GM18517 (cell line): Measurements from ENCODE around the gene RPS26.
"Not testable (repeated sequence)": the region's sequence is repeated elsewhere in the genome, so short reads cannot be mapped to it uniquely, and the experiment has no call there.

Experiments used
- ATAC-seq: cut with Tn5 transposase; IDR thresholded peaks from one replicate; pipeline ENCODE4 v1.9.1; 2021; ENCODE audit warnings: mild to moderate bottlenecking, moderate library complexity; ENCODE audit not compliant: unreplicated experiment

RPS26 gene

DNA sequence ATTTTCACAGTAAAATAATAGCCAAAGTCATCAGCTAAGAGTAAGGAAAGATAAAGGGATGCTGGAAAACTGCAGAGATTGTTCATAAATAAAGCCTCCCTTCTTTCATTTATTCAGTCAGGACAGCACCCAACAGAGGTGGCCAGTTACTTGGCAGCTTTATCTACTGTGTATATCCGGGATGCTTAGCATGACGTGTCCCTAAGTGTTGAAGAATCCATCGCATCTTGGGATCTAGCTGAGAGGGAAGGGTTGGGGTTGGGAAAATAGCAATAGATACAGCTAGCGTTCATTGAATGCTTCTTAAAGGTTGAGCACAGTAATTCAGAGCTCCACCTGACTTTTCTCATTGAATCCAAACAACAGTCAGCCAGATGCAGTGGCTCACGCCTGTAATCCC lies 32.7 kb downstream of the RPS26 start:
- no peak for ATAC-seq

DNA sequence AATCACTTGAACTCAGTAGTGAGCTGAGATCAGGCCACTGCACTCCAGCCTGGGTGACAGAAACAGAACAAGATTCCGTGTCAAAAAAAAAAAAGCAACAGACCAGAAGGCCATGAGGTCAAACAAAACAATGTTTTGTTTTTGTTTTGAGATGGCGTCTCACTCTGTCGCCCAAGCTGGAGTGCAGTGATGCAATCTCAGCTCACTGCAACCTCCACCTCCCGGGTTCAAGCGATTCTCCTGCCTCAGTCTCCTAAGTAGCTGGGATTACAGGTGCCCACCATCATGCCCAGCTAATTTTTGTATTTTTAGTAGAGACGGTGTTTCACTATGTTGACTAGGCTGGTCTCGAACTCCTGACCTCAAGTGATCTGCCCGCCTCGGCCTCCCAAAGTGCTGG lies 36.2 kb downstream of the RPS26 start:
- not testable (repeated sequence) for ATAC-seq

DNA sequence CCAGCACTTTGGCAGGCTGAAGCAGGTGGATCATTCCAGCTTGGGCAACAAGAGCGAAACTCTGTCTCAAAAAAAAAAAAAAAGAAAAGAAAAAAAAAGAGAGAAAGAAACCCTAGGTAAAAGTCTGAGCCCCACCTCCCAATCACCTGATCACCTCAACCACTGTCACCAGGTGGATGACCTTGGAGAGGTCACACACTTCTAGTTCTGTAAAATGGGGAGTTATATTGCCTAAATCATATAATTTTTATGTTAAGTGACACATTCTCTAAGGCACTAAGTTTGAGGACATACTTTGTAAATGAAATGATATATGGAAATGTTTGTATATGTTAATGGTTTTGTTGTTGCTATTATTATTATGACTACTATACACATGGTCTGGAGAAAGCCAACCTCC lies 36.7 kb downstream of the RPS26 start:
- ATAC-seq, result no peak

DNA sequence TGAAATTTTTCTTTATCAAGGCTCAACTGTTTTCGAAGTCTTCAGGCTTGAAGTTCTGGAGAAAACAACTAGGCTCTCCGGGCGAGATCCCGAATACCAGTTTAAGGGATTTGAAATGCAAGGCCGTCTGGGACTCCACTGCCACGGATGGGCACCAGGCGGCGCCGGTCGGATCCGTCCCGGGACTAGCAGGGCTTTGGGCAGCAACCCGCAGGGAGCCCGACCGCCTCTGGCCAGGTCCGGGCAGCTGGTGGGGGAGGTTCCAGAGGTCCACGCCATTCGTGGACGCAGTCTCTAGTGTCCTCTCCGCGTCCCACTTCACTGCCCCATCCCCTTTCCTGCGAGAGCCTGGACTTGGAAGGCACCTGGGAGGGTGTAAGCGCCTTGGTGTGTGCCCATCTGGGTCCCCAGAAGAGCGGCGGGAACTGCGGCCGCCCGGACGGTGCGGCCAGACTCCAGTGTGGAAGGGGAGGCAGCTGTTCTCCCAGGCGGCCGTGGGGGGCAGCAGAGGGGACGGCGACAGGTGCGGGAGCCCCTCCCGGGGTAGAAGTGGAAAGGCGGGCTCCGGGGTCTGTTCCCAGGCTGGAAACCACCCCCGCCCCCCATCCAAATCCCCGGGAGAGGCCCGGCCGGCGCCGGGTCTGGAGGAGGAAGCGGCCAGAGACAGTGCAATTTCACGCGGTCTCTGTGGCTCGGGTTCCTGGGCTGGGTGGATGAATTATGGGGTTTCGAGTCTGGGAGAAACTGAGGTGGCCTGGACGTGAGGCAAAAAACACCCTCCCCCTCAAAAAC lies 37.4 kb downstream of the RPS26 start:
- no peak for ATAC-seq

DNA sequence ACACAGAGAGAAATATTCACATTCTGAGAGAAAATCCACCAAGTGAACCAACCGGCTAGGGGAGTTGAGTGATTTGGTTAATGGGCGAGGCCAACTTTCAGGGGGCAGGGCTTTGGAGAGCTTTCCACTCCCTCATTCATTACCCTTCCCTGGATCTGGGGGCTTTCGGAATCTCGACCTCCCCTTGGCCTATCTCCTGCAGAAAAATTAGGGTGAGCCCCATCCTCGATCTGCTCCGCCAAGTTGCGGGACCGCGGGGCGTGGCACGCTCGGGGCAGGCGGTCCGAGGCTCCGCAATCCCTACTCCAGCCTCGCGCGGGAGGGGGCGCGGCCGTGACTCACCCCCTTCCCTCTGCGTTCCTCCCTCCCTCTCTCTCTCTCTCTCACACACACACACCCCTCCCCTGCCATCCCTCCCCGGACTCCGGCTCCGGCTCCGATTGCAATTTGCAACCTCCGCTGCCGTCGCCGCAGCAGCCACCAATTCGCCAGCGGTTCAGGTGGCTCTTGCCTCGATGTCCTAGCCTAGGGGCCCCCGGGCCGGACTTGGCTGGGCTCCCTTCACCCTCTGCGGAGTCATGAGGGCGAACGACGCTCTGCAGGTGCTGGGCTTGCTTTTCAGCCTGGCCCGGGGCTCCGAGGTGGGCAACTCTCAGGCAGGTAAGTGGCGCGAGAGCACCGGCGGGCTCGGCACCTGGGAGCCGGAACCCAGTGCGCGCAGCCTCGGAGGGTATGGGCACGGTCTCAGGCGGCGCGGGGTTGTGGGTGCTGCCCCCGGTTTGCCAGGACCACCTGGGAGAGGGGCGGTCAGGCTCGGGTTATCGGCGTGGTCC lies 38.2 kb downstream of the RPS26 start, which contains the start of gene ERBB3:
TSS of gene ERBB3 (plus strand) at position 443 of the 833 bp plus-strand sequence. CDS start at position 579, 136 bp downstream.
- ATAC-seq, result no peak

DNA sequence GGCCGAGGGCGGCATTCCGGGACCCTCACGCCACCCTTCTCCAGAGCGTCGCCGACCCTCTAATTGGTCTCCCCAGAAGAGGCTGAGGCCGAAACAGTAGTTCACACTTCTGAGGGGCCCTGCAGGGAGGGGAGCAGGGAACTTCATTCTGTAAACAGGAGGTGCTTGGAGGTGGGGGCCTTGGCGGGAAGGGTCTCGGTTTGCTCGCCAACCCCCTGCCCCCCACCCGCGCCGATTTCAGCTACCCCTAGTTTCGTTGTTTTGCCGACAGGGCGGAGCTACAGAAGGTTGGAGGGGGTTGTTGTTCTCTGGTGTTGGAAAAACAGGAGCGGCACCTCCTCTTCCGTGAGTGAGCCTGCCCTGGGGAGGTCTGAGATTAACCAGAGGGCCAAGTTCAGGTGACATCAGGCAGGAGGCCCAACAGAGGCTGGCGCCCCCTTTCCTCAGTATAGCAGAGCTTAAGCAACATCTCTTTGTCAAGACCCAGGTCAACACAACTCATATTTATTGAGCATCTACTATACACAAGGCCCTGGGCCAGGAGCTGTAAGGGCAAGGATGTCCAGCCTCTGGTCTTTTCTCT lies 38.9 kb downstream of the RPS26 start:
- no peak for ATAC-seq

DNA sequence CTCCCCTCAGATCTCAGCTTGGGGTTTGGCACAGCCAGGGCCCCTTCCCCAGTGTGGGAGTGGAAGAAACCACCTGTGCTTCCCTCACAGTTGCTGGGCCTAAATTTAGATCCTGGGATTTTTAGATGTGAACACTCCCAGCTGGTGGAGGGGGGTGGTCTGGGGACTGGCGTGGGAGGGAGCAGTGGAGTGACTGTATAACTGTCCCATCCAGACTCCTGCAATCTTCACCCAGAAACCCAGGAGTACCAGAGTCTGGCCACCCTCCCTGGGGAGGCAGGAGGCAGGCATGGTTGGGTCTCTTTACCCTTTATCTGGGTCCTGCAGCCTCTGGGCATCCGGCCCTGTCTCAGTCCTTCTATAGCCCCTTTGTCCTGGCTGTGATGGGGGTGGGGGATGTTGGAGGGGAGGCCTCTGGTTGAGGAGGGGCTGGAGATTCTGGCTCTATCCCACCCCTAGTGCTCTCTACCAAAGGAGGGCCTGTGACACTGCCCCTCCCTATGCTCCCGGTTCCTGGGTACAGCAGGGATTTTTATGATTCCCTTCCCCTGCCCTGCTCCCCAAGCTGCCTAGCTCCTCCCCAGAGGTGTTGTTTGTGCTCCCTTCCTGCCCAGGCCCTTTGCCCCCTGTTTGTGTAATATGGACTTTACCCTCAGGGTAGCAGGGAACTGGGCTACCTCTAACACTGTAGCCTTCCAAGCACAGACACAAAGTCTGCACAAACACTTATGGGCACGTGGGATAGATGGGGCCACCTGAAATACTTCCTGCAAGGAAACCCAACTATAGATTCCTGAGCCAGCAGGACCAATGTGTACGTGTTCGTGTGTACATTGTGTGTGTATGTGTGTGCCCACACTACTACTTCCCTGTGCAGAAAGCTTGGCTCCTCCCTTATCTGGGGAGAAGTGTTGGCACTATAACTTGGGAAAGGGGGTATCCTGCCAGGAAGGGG lies 40.0 kb downstream of the RPS26 start:
- ATAC-seq, result no peak

DNA sequence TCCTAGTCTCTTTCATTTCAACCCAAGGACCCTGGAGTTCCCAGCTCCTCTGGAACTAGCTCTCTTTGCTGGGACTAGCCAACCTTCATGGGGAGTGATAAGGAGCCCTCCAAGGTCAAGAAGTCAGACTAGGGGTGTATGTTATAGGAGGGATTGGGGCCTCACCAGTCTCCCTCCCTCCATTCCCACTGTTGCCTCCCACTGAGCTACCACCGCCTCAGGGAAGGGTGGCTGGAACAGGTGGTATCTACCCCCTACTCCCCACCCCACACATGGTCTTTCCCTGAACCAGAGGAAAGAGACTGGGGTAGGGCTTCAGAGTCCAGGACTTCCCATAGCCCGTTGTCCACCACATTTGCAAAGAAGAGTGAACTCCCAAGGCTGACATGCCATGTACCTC lies 40.7 kb downstream of the RPS26 start:
- no peak for ATAC-seq

DNA sequence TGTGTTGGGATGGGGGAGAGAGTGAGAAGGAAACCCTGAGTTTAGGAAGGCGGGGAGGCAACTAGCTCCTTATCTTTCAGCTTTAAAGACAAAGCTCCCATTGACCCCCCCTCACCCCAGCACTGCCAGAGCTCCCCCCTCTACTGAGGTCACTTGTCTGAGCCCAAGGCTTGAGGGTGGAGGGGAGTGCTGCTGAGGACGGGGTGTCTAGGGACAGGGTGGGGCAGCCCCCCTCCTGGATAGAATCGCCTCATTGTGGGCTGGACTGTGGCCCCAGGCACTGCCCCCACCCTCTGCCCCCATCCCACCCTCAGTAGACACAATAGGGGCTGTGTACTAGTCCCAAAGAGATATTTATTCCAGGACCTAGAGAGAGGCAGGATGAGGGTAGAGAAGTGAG lies 41.2 kb downstream of the RPS26 start:
- ATAC-seq, result no peak

DNA sequence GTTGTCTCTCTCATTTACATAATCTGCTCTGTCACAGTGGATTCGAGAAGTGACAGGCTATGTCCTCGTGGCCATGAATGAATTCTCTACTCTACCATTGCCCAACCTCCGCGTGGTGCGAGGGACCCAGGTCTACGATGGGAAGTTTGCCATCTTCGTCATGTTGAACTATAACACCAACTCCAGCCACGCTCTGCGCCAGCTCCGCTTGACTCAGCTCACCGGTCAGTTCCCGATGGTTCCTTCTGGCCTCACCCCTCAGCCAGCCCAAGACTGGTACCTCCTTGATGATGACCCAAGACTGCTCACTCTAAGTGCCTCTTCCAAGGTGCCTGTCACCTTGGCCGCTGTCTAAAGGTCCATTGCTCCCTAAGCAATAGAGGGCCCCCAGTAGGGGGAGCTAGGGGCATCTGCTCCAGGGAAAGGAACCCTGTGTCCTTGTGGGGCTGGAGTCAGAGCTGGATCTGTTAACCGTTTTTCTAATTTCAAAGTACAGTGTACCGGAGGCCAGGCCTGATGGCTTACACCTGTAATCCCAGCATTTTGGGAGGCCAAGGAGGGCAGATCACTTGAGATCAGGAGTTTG lies 43.3 kb downstream of the RPS26 start:
- no peak for ATAC-seq

DNA sequence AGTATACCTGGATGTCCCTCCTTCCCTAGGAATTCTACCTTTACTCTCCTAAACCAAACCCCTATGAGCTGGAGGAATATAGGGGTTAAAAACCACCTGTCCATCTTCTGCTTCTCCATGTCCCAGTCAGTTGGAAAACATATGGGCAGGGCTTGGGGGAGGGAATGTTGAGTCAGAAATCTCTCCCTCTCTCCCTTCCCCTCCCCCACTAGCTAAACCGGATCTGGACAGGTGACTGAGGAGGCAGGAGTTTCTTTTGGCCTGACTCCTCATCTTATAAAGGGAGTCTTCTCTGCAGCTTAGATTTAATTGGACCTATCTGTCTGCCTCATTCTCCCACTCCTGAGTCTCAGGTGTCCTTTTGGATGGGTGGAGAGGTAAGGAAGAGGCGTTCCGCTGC lies 44.4 kb downstream of the RPS26 start:
- no peak for ATAC-seq

DNA sequence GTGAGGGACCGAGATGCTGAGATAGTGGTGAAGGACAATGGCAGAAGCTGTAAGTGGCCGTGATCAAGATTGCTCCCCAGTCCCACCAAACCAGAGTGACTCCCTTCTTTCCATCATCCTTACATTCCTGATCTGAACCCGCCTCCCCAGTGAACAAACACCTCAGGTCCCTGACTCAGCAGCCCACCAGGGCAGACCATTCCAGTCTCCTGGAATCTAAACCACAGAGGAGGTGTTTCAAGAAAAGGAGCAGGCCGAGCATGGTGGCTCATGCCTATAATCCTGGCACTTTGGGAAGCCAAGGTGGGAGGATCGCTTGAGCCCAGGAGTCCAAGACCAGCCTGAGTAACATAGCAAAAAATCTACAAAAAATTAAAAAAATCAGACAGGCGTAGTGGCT lies 44.9 kb downstream of the RPS26 start:
- ATAC-seq, result no peak

DNA sequence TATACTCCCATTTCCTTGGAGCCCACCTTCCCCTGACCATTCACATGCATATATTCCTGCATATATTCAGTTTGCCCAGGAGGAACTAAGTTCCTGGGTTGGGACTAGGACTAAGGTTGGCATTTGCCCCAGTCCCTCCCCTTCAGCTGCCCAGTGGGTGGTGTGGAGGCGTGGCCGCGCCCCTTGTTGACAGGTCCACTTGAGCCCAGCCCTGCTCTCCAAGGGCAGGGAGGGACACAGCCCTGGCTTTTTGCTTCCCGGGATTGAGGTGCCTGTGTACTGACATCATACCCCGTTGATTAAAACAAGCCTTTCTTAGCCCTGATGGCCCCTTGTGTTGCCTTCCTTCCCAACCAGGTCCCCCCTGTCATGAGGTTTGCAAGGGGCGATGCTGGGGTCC lies 45.5 kb downstream of the RPS26 start:
- no peak for ATAC-seq
